ENCODE measurements around the gene PCDHGC4.

Gene PCDHGC4

GRCh38 chr5:141529002-141529401 lies 44.2 kb downstream of the PCDHGC4 start:
- DNase-seq (ENCODE audit: low spot score) (no peak), ATAC-seq (ENCODE audit: low read depth) (no peak)
- H3K4me3 ChIP-seq (ENCODE audit: severe bottlenecking): no peak overlapping the region
- H3K27me3 ChIP-seq (ENCODE audit: insufficient read depth, poor library complexity, severe bottlenecking): no peaks in the 10 kb centered on the region
- peaks cover 91% of the 10 kb centered on the region for H3K36me3 ChIP-seq (ENCODE audit: low read depth)
- H3K4me1 ChIP-seq (ENCODE audit: insufficient read depth, poor library complexity, severe bottlenecking): peaks cover 4% of the 10 kb centered on the region
- no peak overlapping the region for H3K27ac ChIP-seq (ENCODE audit: poor library complexity, severe bottlenecking)
- no peak for TF ChIP-seq CTCF (IDR thresholded peaks at IDR 0.05; ENCODE audit: poor library complexity, severe bottlenecking)
- H3K9me3 ChIP-seq (ENCODE audit: severe bottlenecking): no peaks in the 10 kb centered on the region

GRCh38 chr5:141529873-141530272 lies 45.0 kb downstream of the PCDHGC4 start:
- peaks cover 93% of the 10 kb centered on the region for H3K36me3 ChIP-seq (ENCODE audit: low read depth)
- H3K4me3 ChIP-seq (ENCODE audit: severe bottlenecking): no peak overlapping the region
- no peak for ATAC-seq (ENCODE audit: low read depth)

DNA sequence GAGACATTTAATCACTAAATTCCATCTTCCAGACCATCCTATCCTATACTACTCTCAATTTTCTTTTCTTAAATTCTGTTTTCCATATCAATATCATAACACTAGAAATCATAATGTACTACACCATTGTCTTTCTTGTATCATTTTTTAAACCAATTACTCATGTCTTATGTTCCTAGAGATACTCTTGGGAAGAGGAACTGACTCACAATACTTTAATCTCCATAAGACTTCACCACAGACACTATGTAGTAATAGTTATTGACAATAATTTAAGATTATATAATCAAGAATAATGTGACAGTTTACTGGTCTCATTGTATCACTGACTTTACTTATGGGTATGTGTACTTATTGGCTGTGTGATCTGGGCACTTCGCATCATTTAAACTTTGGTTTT lies 47.9 kb downstream of the PCDHGC4 start:
- Histone ChIP-seq H3K4me1 (ENCODE audit: insufficient read depth, poor library complexity, severe bottlenecking) (no peaks in the 10 kb centered on the region), H3K36me3 (ENCODE audit: low read depth) (peaks cover 92% of the 10 kb centered on the region)
- DNase-seq (ENCODE audit: low spot score): no peak

More at GRCh38 chr5:141529873-141530272, 45.0 kb downstream of the PCDHGC4 start:
- H3K27me3 ChIP-seq (ENCODE audit: insufficient read depth, poor library complexity, severe bottlenecking): no peaks in the 10 kb centered on the region
- no peaks in the 10 kb centered on the region for H3K9me3 ChIP-seq (ENCODE audit: severe bottlenecking)
- DNase-seq (ENCODE audit: low spot score): no peak
- H3K4me1 ChIP-seq (ENCODE audit: insufficient read depth, poor library complexity, severe bottlenecking): no peaks in the 10 kb centered on the region
- H3K27ac ChIP-seq (ENCODE audit: poor library complexity, severe bottlenecking): no peak overlapping the region
- no peak for TF ChIP-seq CTCF (IDR thresholded peaks at IDR 0.05; ENCODE audit: poor library complexity, severe bottlenecking)

GRCh38 chr5:141533897-141534296 lies 49.1 kb downstream of the PCDHGC4 start:
- no peak overlapping the region for H3K27ac ChIP-seq (ENCODE audit: poor library complexity, severe bottlenecking)
- DNase-seq (ENCODE audit: low spot score): no peak
- no peaks in the 10 kb centered on the region for H3K27me3 ChIP-seq (ENCODE audit: insufficient read depth, poor library complexity, severe bottlenecking)
- no peaks in the 10 kb centered on the region for H3K9me3 ChIP-seq (ENCODE audit: severe bottlenecking)
- no peak for ATAC-seq (ENCODE audit: low read depth)
- H3K36me3 ChIP-seq (ENCODE audit: low read depth): peaks cover 84% of the 10 kb centered on the region
- no peak for TF ChIP-seq CTCF (IDR thresholded peaks at IDR 0.05; ENCODE audit: poor library complexity, severe bottlenecking)
- H3K4me1 ChIP-seq (ENCODE audit: insufficient read depth, poor library complexity, severe bottlenecking): no peaks in the 10 kb centered on the region
- no peak overlapping the region for H3K4me3 ChIP-seq (ENCODE audit: severe bottlenecking)

More for the DNA sequence above, 47.9 kb downstream of the PCDHGC4 start:
- Histone ChIP-seq H3K4me3 (ENCODE audit: severe bottlenecking) (no peak overlapping the region), H3K9me3 (ENCODE audit: severe bottlenecking) (no peaks in the 10 kb centered on the region), H3K27ac (ENCODE audit: poor library complexity, severe bottlenecking) (no peak overlapping the region), H3K27me3 (ENCODE audit: insufficient read depth, poor library complexity, severe bottlenecking) (no peaks in the 10 kb centered on the region)
- no peak for TF ChIP-seq CTCF (IDR thresholded peaks at IDR 0.05; ENCODE audit: poor library complexity, severe bottlenecking)
- no peak for ATAC-seq (ENCODE audit: low read depth)

DNA sequence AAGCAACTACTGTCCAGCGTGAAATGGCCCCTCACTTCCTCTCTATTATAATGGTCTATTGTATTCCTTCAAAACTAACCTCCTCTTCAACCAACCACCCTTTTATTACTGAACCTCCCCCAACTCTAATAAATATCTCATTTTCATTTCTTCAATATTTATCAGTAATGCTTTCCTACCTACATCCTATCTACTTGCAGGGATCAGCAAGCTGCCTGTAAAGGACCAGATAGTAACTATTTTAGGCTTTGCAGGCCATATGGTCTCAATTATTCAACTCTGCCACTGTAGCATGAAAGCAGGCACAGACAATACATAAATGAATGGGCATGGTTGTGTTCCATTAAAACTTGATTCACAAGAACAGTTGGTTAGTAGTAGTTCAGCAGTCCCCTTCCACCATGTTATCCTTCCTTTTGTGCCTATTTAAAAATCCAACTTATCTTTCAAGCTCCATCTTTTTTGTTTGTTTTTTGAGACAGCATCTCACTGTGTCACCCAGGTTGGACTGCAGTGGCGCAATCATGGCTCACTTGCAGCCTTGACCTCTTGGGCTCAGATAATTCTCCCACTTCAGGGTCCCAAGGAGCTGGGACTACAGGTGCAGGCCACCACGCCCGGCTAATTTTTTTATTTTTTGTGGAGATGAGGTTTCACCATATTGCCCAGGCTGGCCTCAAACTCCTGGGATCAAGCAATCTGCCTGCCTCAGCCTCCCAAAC lies 49.8 kb downstream of the PCDHGC4 start:
- ATAC-seq (ENCODE audit: low read depth): no peak
- no peak overlapping the region for H3K27ac ChIP-seq (ENCODE audit: poor library complexity, severe bottlenecking)

More for the DNA sequence above, 49.8 kb downstream of the PCDHGC4 start:
- TF ChIP-seq CTCF (IDR thresholded peaks at IDR 0.05; ENCODE audit: poor library complexity, severe bottlenecking): no peak
- Histone ChIP-seq H3K27me3 (ENCODE audit: insufficient read depth, poor library complexity, severe bottlenecking) (no peaks in the 10 kb centered on the region), H3K36me3 (ENCODE audit: low read depth) (peaks cover 84% of the 10 kb centered on the region), H3K4me1 (ENCODE audit: insufficient read depth, poor library complexity, severe bottlenecking) (no peaks in the 10 kb centered on the region), H3K4me3 (ENCODE audit: severe bottlenecking) (no peak overlapping the region), H3K9me3 (ENCODE audit: severe bottlenecking) (no peaks in the 10 kb centered on the region)
- no peak for DNase-seq (ENCODE audit: low spot score)

Data from RWPE2 (cell line).